Suprapubic skin (tissue), 4 donors: ENCODE measurements around the gene EPSTI1.

ENCODE experiments used
- CTCF ChIP-seq, 2 donors: fragments of 200-600 bp in 1 of 2; fragments of 450-650 bp in 1 of 2; sonication (generic) in 1 of 2; IDR thresholded peaks; one replicate each; pipeline ENCODE4 v1.5.1; 2016 to 2019; ENCODE audit warnings: antibody characterized with exemption in 2 of 2, mild to moderate bottlenecking in 1 of 2, moderate library complexity in 1 of 2
- EP300 ChIP-seq: sonication (generic); formaldehyde crosslinking; IDR thresholded peaks from one replicate; pipeline ENCODE4 v1.6.1; 2017; ENCODE audit warnings: antibody characterized with exemption
- POLR2A ChIP-seq, 2 donors: fragments of 450-650 bp; IDR thresholded peaks; one replicate each; pipeline ENCODE4 v1.6.1; 2017; ENCODE audit warnings: antibody characterized with exemption in 2 of 2, mild to moderate bottlenecking in 2 of 2, moderate library complexity in 2 of 2
- POLR2AphosphoS5 ChIP-seq, 3 donors: sonication (generic); formaldehyde crosslinking; IDR thresholded peaks; one replicate each; pipeline ENCODE4 v1.6.1; 2017; ENCODE audit warnings: antibody characterized with exemption in 3 of 3

GRCh38 chr13:42925626-42926025 is 66.4 kb downstream of the EPSTI1 start:
- TF ChIP-seq CTCF (IDR thresholded peaks at IDR 0.05): no peak
- no peak for TF ChIP-seq POLR2AphosphoS5 (IDR thresholded peaks at IDR 0.05)
- TF ChIP-seq POLR2A (IDR thresholded peaks at IDR 0.05): no peak
- no peak for TF ChIP-seq EP300
